HG02885 (cell line): ENCODE data around the gene REV3L.
"Not testable (repeated sequence)": the region's sequence is repeated elsewhere in the genome, so short reads cannot be mapped to it uniquely, and the experiment has no call there.

Source experiments
- ATAC-seq: cut with Tn5 transposase; IDR thresholded peaks from one replicate; pipeline ENCODE4 v1.9.1; 2021; ENCODE audit warnings: mild to moderate bottlenecking; ENCODE audit not compliant: unreplicated experiment, poor library complexity

REV3L gene

DNA sequence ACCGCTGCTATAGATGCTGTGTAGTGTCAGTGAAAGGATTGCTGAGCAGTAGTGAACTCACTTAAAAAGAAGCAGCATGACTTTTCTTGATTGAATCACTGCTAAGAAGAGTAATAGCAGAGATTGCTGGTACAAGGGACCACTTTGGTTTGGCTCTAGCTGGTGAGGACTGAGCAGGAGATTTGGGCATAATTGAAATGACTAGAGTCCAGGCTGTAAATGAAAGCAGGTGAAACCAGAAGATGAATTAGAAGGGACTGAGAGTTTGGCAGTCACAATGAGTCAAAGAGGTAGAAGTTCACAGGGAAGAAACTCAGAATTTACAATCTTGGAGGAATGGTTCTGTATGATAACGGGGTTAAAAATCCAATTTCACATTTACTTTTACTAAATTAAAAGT, 19.1 kb upstream of the REV3L start:
- ATAC-seq: no peak

DNA sequence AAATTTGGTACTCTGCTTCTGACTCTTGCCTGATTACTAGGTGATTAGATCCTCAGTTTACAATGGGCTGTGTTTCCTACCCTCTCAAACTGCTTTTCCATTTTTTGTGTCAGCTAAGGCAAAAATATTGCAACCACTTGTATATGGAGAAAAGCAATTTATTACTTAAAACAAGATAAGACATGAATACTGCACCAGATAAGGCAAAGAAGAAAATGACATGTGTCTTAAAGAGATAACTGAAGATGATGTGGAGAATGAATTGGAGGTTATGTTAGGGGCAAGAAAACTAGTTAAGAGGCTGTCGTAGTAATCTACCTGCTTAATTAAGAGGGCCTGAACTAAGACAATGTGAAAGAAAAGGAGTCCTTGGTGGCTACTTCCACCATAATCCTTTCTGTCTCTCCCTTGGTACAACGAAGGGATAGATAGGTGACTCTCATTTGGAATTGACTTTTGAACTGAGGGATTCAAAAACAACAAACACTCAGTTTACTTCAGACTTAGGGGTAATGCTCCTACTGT, 16.3 kb upstream of the REV3L start:
- ATAC-seq: no peak

DNA sequence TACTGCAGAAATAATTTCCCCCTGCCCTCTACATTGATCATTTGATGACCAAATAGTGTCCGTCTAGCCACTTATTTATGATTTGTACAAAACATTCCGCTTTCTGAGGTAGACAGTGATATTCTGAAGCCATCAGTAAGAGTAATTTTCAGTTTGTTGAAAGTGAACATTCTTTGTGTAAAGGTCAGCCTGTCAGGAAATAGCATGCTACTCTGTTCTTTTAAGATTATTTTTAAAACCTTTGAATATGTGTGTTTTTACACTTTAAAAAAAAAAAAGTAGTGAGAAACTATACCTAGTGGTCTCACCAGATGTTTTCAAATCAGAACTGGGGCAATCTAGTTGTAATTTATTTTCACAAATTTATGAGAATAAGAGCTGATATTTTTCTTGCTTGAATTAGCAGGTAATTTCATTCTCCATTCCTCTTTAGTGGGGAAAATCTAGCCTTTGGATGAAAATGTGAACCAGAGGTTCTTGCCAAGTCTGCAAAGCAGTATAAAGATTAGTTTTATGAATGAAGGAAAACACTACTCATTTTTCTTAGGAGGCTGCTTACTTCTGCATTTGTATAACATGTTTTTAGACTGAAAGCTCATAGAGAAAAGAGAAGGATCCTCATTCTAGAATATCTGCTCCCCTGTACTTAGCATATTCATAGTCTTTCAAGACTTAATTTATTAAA, 12.1 kb upstream of the REV3L start:
- no peak for ATAC-seq

DNA sequence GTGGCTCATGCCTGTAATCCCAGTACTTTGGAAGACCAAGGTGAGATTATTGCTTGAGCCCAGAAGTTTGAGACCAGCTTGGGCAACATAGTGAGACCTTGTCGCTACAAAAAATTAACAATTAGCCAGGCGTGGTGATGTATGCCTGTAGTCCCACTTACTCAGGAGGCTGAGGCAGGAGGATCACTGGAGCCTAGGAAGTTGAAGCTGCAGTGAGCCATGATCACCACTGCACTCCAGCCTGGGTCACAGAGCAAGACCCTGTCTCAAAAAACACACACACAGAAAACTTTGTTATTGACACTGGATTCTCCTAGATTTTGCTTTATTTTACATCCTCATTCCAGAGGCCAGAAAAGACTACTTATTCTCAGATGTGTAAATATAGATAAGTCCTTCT, 9.5 kb upstream of the REV3L start:
- no peak for ATAC-seq

DNA sequence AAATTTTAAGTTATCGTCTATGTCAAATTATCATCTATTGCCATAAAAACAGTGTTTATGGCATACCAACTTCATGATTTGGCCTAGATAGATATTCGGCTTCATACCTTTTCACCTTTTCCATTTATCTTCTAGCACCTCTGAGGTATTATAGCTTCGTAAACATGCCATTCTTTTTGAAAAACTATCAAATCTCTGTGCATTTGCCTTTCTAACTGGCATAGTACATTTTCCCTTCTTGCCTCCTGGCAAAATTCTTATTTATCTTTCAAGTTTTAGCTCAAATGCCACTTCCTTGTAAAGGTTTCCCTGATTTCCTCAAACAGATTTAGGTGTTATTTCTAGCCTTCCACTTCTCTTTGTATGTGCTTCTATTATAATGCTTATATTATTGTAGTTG, 7.0 kb upstream of the REV3L start:
- no peak for ATAC-seq

DNA sequence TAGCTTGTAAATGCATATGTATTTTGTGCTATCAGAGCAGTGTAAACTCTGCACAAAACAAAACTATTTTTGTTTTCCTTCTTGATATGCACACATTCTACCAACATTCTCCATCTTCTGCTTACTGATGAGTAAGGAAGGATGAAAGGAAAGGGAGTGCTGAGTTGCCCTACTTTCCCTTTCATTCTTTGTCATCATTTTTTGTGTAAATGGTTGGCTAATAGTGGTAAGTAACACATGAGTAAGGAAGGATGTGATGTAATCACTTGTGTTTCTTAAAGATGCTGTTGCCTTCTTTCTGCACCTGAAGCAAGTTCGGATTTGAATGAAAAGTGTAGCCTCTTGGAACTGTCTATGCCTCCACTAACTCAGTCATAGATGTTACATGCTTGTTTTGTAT, 4.6 kb upstream of the REV3L start:
- ATAC-seq: peak; percentile 34

DNA sequence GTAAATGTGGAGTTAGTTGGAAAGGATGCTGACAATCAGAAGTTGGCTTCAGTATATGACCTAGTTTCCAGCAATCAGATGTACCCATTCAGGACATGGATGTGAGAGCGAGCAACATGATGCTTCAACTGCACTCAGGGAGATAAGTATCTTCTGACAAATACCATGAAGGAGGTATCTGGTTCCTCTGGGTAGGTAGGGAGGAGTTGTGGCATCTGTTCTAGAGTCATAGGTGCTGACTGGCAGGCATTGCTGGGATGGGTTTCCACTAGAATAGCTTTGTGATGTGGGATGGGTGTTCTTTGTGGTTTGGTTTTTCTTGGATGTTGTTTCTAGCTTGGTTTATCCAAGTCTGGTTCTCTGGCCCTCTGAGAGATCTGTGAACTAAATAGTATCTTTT, 3.9 kb upstream of the REV3L start:
- no peak for ATAC-seq

DNA sequence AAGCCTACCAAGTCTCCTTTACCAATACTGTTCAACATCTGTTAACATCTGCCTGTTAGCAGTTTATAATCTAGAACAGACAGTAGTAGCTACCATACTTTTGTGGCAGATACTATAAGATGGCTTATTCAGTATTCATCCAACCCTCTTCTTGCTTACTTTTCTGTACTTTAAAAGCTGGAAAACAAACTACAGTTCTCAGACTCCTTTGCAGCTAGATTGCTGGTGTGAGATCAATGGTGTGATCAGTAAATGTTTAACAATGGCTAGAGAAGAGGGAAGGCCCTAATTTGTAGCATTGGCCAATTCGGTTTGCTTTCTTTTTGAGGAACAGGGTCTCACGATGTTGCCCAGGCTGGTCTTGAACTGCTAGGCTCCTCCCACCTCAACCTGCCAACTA, 3.5 kb upstream of the REV3L start:
- no peak for ATAC-seq

DNA sequence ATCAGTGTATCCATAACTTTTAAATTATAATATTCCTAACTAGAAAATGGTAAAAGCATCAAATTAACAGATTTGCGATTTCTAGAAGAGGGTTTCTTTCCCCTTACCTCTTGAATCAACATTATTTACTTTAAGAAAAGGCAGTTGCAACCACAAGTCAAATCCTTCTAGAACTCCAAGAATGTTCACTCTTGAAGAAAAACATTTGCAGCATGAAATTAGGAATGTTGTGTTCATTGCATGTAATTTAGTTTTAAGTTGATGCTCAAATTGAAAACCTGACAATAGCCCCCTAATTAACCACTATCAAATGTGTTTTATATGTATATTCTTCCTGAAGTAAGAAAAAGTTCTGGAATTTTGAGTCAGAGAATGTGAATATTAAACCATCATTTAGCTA, 2.3 kb upstream of the REV3L start:
- no peak for ATAC-seq

DNA sequence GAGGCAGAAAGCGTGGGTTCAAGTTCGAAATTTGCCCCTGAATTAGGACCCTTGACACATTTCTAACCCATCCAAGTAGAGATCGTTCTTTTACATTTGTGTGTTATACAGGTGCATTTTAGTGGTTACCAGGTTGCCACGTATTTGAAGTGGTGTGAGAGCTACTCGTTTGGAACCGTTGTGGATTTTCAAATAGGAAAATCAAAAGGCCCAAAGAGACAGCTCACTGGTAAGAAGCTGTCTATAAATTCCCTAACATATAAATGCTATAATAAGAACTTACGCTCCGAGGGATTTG, 1.6 kb upstream of the REV3L start:
- no peak for ATAC-seq

DNA sequence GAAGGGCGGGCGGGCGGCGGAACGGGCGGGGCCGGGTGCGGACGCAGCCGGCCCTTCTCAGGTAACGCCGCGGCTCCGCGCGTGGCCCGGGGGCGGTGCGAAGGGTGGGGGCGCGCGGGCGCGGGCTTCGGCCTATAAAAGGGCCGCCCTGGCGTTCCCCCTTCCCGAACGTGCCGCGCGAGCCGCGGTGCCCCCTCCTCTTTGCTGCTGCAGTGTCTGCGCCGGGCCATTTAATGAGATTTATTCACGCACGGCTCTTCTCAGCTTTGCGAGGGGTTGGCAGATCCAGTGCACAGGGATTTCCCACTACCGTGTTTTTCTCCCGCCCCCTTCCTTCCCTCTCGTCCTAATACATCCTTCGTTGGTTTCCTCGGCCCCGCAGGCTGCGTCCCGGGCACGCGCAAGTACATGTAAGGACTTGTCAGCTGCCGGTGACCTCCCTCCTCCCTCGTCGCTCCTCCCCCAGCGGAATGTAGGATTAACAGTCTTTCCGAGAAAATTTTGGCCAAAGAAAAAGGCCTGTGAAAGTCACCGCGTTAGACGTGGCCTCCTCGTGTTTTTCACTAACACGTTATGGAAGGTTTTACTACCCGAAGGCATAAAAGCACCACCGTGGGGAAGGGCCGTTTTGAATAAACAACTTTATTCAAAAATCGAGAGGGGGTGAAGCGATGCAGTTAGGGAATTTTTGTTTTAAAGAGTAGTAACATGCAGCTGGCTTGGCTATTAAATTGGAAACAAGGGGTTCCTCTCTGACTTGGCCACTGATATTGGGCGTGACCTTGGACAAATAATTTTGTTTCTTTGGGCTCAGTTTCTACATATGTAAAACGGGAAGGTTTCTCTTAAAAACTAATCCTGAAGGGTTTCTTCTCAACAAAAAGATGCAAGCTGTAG, 966 bp upstream of the REV3L start:
- ATAC-seq: peak; percentile 56

DNA sequence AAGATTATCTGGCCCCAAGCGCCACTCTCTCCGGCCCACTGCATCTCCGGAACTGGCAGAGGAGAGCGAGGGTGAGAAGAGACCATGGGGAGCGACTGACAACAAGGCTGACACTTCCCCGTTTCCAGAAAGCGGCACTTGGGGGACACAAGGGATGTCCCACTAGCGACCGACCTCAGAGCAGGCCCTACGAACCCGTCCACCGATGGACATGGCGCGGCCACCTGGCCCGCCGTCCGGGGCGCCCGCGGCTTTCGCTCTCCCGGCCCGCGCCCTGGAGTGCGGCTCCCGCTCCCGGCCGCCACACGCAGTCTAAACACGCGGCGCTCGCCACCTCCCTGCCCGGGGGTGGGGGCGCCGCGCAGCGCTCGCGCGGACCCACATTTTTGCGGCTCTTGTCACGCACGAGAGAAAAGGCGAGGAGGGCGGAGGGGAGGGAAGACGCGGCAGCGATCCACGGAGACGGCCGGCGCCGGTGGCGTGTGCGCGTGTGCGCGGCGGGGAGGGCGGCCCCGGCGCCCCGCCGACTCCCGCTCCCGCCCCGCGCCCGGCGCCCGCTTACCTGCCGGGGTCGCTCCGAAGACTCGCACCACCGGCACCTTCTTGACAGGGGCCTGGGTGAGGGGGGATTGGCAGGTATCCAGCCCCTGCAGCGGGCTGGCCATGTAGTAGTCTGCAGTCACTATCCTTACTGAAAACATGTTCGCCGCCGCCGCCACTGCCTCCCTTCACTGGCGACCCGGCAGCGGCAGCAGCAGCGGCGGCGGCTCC, 645 bp downstream of the REV3L start:
- ATAC-seq: peak; percentile 22

DNA sequence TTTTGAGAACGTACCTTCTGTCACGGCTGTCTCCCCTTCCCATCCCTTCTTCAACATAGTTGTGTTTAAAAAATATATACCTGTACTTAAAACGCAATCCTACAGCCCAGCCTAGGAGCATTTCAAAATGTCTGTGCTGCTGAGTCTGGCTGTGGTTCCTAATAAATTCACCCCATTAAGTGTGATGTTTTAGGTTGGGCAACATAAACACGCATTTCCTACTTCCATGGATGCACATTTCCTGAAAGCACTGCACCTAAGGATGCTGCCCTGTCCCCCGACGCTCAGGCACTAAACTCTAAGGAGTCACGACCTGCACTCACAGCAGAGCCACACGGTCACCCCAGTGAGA, 1.2 kb downstream of the REV3L start:
- ATAC-seq: no peak

DNA sequence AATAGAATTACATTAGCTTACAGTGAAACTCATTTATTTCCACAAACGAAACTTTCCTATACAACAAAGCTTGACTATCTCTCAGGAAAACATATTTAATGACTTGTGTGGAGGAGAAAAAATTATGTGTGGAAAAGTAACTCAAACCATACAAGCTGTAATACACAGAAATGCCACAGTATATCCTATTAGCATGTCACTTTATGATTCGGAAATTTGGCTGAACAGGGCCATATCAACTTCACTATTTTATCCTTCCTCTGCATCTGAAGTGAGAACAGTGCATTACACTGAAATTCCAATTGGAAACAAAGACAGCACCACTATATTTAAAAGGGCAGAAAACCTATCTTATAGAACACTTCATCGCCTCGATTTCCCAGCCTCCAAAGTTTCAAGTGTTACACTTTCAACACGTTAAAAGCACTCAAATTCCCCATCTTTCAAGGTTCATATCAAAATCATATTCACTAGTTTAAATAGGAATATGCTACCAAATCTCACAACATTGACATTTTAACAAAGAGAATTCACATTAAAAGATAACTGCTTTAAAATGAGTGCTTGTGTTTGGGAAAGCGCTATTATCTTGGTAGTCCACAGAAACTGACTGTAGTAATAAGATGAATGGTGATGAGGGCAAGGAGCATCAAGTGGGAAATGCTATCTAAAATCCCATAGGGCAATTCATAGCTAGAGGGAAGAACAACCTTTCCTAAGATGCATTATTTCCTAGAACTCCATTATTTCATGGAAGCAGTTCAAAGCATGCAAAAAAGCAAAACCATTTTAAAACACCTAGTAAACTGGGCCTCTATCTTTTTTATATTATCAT, 1.8 kb downstream of the REV3L start:
- no peak for ATAC-seq

DNA sequence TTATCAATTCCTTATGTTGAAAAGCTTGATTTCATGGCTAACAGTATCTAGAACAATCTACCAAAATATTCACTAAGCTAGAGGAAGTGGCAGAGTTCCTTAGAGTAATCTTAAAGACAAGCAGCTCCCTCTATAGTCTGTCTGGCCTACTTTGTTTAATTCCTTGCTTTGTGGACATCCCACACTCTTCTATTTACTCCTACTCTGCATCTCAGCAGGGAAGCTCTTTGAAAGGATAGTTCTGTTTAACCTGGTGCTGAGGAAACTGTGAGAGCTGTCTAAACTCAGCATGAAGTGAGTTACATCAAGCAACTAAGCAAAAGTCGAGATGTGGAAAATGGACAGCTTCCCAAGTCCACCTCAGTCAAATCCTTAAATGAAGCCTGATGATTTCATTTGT, 4.3 kb downstream of the REV3L start:
- ATAC-seq: no peak

DNA sequence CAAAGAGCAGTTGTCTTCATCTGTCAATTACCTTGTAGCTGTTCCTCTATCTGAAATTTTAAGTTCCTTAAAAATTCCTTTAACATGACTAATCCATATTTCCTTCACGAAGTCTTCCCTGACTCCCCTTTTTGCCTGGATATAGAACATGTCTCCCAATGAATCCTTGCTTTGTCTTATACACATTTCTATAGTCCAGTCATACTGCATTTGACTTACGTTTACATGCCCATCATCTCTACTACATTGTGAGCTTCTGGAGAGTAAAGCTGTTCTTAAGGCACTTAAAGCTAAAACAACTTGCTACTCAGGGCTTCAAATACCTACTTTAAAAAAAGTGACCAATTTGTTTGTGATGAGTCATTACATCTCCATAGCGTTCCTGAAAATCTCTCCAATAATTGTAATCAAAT, 4.9 kb downstream of the REV3L start:
- ATAC-seq: no peak

DNA sequence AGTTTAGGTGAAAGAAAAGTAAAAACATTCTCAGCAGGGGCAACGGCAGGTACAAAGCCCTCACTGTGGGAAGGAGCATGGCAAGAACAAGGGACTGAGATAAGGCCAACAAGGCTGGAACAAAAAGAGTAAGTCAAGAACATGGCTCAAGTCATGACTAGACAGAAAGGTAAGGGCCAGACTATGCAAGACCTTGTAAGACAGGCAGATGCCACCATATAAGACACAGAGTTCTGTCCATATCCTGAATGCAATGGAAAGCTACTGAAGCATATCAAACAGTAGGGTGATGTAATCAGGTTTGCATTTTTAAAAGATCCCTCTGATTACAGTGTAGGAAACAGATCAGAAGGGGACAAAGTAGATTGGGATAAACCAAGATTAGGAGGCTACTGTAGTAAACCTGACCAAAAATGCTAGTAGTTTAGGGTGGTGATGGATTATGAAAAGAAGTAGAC, 5.5 kb downstream of the REV3L start:
- peak; percentile 47 for ATAC-seq

DNA sequence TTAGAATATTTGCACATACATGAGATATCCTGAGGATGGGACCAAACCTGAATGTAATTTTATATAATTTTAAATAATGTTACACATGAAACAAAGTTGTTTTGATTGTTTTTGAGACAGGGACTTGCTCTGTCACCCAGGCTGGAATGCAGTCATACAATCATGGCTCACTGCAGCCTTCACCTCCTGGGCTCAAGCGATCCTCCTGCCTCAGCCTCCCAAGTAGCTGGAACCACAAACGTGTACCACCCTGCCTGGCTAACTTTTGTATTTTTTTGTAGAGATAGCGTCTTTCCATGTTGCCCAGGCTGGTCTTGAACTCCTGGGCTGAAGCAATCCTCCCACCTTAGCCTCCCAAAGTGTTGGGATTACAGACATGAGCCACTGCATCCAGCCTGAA, 7.0 kb downstream of the REV3L start:
- not testable (repeated sequence) for ATAC-seq

DNA sequence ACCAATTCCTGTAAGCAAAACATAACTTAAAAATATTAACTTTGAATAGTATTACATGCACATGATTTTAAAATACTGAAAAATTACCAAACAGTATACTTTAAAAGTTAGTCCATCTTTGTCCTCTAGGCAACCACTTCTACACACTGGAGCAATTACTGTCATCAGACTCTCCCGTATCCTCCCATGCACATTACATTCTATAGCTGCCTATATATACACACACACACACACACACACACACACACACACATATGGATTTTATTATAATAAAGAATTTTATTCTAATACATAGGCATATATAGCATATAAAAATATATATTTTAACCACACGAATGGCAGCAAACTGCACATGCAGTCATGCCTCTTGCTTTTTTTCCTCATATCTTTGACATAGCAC, 8.2 kb downstream of the REV3L start:
- ATAC-seq: no peak

DNA sequence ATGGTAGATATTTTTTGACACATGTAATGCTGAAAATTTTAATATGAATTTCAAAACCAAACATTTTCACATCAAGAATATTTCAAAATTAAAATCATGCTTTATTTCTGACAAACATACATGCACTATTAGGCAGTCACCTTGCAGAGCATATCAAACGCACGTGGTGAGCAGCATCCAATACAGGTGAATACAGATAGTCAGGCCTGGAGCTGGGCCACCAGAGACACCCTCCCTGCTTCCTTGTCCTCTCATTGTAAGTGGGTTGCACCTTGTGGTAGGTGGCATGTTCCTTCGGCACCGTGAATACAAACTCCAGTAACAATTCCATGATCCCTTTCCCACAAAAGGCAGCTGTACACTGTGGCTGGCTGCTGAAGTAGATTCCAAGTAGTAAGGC, 8.9 kb downstream of the REV3L start:
- no peak for ATAC-seq
